RWPE2 (cell line): ENCODE results near the gene FOXP3.

Experiments used
- ATAC-seq: fragments of 200-7000 bp; cut with Tn5 transposase; 3 replicates; pipeline ENCODE4 v1.9.1; 2021; ENCODE audit warnings: low read depth
- DNase-seq: peaks from one replicate; pipeline ENCODE4 v3.0.0-alpha.2; 2020; ENCODE audit warnings: low spot score
- H3K27ac ChIP-seq: fragments of 450-650 bp; 2 replicates; pipeline ENCODE4 v1.5.1; 2017; ENCODE audit warnings: mild to moderate bottlenecking; ENCODE audit not compliant: poor library complexity, severe bottlenecking
- H3K27me3 ChIP-seq: fragments of 250-450 bp; sonication (Bioruptor Pico); 2 replicates; pipeline ENCODE4 v1.5.1; 2021; ENCODE audit warnings: mild to moderate bottlenecking, moderate library complexity; ENCODE audit not compliant: insufficient read depth, poor library complexity, severe bottlenecking
- H3K36me3 ChIP-seq: fragments of 250-450 bp; sonication (Bioruptor Pico); 2 replicates; pipeline ENCODE4 v1.5.1; 2020; ENCODE audit warnings: low read depth, mild to moderate bottlenecking, moderate library complexity
- H3K4me1 ChIP-seq: fragments of 250-450 bp; sonication (Bioruptor Pico); 2 replicates; pipeline ENCODE4 v1.5.1; 2021; ENCODE audit warnings: mild to moderate bottlenecking, moderate library complexity; ENCODE audit not compliant: insufficient read depth, poor library complexity, severe bottlenecking
- H3K4me3 ChIP-seq: fragments of 250-450 bp; sonication (Bioruptor Pico); 2 replicates; pipeline ENCODE4 v1.5.1; 2021; ENCODE audit warnings: mild to moderate bottlenecking, moderate library complexity; ENCODE audit not compliant: severe bottlenecking
- H3K9me3 ChIP-seq: fragments of 250-450 bp; sonication (Bioruptor Pico); 2 replicates; pipeline ENCODE4 v1.5.1; 2021; ENCODE audit warnings: mild to moderate bottlenecking, moderate library complexity; ENCODE audit not compliant: severe bottlenecking
- TF ChIP-seq, protein P1 (sequence below): fragments of 450-650 bp; IDR thresholded peaks from one replicate; pipeline ENCODE4 v1.5.1; 2017; ENCODE audit warnings: mild to moderate bottlenecking, moderate library complexity; ENCODE audit not compliant: poor library complexity, severe bottlenecking

FOXP3 gene

DNA sequence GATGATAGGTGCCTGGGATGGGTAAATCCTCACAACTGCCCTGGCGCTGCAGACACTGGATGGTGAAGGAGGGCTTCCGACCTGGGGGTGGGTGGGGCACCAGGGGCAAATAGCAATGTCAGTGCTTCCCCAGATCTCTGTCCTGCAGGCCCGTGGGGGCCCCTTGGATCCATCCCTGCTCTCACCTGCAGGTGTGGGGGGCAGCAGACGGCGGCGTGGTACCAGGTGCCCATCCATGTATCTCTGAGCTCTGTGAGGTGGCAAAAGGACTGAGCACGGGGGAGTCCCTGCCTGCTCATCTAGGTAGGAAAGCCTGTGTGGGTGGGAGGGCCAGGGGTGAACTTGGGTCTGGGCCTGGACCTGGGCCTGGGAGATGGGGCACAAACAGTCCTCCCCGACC is 58.0 kb downstream of the FOXP3 start:
- no peak overlapping the region for H3K4me3 ChIP-seq
- H3K27me3 ChIP-seq, result no peaks in the 10 kb centered on the region
- no peaks in the 10 kb centered on the region for H3K9me3 ChIP-seq
- TF ChIP-seq, protein P1, sequence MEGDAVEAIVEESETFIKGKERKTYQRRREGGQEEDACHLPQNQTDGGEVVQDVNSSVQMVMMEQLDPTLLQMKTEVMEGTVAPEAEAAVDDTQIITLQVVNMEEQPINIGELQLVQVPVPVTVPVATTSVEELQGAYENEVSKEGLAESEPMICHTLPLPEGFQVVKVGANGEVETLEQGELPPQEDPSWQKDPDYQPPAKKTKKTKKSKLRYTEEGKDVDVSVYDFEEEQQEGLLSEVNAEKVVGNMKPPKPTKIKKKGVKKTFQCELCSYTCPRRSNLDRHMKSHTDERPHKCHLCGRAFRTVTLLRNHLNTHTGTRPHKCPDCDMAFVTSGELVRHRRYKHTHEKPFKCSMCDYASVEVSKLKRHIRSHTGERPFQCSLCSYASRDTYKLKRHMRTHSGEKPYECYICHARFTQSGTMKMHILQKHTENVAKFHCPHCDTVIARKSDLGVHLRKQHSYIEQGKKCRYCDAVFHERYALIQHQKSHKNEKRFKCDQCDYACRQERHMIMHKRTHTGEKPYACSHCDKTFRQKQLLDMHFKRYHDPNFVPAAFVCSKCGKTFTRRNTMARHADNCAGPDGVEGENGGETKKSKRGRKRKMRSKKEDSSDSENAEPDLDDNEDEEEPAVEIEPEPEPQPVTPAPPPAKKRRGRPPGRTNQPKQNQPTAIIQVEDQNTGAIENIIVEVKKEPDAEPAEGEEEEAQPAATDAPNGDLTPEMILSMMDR, result no peak
- H3K4me1 ChIP-seq, result no peaks in the 10 kb centered on the region
- no peaks in the 10 kb centered on the region for H3K36me3 ChIP-seq
- no peak overlapping the region for H3K27ac ChIP-seq
- ATAC-seq, result no peak
- no peak for DNase-seq

DNA sequence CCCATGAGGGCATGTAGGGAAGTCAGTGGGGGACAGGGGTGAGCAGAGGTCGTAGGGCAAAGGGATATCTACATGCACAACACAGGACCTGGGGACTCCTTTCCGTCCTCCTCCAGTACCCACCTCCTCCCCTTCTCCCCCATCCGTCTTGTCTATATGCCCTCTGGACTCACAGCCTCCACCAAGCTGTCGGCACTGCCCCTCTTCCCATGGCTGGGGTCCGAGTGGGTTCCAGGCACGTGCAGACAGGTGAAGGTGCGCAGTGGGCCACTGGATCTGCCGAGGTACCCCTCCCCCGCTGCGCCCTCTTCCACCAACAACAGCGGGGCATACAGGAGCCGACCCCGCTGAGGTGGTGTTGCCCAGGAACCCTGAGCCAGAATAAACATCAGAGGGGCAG is 59.1 kb downstream of the FOXP3 start:
- H3K36me3 ChIP-seq, result no peaks in the 10 kb centered on the region
- DNase-seq, result no peak
- no peak for ATAC-seq
- no peaks in the 10 kb centered on the region for H3K27me3 ChIP-seq
- no peaks in the 10 kb centered on the region for H3K4me1 ChIP-seq
- TF ChIP-seq, protein P1, result no peak
- H3K9me3 ChIP-seq, result no peaks in the 10 kb centered on the region
- no peak overlapping the region for H3K4me3 ChIP-seq
- H3K27ac ChIP-seq, result no peak overlapping the region

DNA sequence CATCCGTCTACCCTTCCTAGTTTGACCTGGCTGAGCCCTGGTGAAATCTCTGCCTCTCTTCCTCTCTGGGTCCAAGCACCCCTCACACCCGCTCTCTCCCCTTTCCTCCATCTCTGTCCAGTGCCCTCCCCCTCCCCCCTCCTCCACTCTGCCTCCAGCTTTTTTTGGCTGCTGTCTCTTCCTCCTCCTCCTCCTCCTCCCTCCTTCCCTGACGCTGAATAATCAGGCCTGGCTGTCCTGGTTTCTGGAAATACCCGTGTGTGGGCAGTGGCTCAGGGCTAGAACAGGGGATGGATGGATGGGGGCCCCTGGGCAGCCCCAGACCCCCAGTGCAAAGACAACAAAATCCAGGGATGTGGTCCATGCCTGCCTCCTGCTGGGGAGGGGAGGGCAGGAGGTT is 59.8 kb downstream of the FOXP3 start:
- TF ChIP-seq, protein P1, result no peak
- no peaks in the 10 kb centered on the region for H3K36me3 ChIP-seq
- DNase-seq (no peak), ATAC-seq (no peak)
- no peaks in the 10 kb centered on the region for H3K9me3 ChIP-seq
- no peak overlapping the region for H3K27ac ChIP-seq
- H3K4me1 ChIP-seq, result no peaks in the 10 kb centered on the region
- no peaks in the 10 kb centered on the region for H3K27me3 ChIP-seq
- no peak overlapping the region for H3K4me3 ChIP-seq

DNA sequence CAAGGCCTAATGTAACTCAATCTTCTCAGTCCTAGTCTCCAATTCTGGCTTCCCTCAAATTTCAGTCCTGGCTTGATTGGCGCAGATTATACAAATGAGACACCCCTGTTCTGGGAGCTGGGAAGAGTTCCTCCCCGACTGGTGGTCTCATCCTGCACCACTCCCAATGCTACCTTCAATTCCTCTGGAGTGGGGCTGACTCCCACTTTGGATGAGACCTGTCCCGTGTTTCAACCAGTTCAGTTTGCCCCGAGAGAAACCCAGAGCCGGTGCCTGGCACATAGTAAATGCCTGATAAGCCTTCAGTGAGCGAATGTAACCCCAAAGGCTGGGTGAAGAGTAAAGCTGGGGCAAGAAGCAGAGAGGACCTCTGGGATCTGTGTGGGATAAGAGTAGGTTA is 60.5 kb downstream of the FOXP3 start:
- TF ChIP-seq, protein P1, result no peak
- Histone ChIP-seq H3K36me3 (no peaks in the 10 kb centered on the region), H3K4me1 (no peaks in the 10 kb centered on the region), H3K4me3 (no peak overlapping the region), H3K9me3 (no peaks in the 10 kb centered on the region), H3K27me3 (no peaks in the 10 kb centered on the region), H3K27ac (no peak overlapping the region)
- no peak for ATAC-seq
- DNase-seq, result no peak

DNA sequence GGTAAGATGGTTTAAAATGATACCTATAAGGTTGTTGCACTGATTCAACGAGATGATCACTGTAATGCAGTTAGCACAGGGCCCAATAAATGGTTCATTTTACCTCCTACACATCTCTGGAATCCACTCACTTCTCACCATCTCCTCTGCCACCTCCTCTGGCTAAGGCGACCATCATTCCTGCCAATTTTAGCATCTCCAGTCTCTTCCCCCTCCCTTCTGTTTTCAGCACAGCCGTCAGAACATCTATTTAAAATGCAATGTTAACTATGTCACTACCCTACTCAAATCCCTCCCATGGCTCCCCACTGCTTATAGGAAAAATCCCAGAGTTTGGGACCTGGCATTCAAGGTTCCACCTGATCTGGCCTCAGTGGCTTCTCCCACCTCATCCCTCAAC is 61.0 kb downstream of the FOXP3 start:
- Histone ChIP-seq H3K4me1 (no peaks in the 10 kb centered on the region), H3K4me3 (no peak overlapping the region), H3K27ac (no peak overlapping the region), H3K27me3 (no peaks in the 10 kb centered on the region), H3K9me3 (no peaks in the 10 kb centered on the region), H3K36me3 (no peaks in the 10 kb centered on the region)
- DNase-seq, result no peak
- ATAC-seq, result no peak
- TF ChIP-seq, protein P1, result no peak
